Measurements from ENCODE around the gene ERC2.

GRCh38 chr3:55823829-55824228 is 644.4 kb downstream of the ERC2 start:
- TF ChIP-seq, protein P1, sequence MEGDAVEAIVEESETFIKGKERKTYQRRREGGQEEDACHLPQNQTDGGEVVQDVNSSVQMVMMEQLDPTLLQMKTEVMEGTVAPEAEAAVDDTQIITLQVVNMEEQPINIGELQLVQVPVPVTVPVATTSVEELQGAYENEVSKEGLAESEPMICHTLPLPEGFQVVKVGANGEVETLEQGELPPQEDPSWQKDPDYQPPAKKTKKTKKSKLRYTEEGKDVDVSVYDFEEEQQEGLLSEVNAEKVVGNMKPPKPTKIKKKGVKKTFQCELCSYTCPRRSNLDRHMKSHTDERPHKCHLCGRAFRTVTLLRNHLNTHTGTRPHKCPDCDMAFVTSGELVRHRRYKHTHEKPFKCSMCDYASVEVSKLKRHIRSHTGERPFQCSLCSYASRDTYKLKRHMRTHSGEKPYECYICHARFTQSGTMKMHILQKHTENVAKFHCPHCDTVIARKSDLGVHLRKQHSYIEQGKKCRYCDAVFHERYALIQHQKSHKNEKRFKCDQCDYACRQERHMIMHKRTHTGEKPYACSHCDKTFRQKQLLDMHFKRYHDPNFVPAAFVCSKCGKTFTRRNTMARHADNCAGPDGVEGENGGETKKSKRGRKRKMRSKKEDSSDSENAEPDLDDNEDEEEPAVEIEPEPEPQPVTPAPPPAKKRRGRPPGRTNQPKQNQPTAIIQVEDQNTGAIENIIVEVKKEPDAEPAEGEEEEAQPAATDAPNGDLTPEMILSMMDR (IDR thresholded peaks at IDR 0.05; ENCODE audit: insufficient read depth, low read length, poor library complexity, severe bottlenecking), result no peak
- no peak for TF ChIP-seq EZH2phosphoT487 (conservative IDR thresholded peaks at IDR 0.05; ENCODE audit: low read length)

Data from SU-DHL-6 (cell line).